NCI-H2196 treated with DMSO at 0.1 percent for 48 hours (cell line): ENCODE measurements around the gene FRAS1.
"Not testable (repeated sequence)": the region's sequence is repeated elsewhere in the genome, so short reads cannot be mapped to it uniquely, and the experiment has no call there.

ENCODE experiments used
- DNase-seq: peaks from one replicate; lab custom pipeline; 2025; ENCODE audit not compliant: unreplicated experiment; lab: John Stamatoyannopoulos, UW

FRAS1 gene

DNA sequence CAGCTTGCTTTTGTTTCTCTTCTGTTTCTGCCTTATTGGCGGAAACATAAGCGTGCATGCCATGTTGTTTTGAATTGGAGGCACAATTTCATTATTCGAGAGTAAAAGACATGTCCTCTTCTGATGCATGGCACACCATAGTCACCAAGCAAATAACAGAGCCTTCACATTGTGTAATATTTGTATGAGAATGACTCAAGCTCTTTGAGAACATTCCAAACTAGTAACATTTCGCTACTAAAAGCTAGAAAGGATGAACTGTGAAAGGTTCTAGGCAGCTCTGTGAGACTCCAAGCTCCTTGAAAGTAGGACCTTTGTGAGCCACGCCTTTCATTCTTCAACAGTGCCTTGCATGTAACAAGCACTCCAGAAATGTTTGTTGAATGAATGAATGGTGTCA, 485.2 kb downstream of the FRAS1 start:
- DNase-seq = no peak

DNA sequence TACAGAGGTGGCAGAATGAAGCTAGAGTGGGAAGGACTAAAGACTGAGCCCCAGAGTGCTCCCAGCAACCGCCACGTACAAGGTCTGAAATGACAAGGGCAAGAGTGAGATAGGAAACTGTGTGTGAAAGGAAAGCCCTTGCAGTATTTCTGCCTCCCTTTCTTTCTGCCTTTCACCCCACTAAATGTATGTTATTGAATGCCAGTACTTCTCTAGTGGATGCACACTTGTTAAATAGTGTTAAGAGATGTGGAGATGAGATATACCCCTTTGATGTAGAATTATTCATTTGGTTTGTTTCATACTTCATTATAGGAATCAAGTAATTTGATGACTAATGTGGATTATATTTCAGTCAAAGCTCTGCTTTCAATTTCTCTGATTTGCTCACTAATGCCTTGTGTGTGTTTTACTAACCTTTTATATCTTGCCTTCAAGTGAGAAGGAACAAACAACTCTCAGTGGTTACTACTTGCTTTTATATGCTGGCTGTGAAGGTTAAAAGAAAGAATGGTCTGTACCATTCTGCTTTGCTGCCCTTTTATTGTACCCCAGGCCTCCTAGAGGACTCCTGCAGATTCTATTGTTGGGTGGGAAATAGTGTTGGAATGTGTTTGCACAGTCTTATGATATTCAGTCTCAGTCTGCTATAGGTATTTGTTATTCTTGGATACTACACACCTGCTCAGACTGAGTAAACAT, 486.5 kb downstream of the FRAS1 start:
- no peak for DNase-seq

DNA sequence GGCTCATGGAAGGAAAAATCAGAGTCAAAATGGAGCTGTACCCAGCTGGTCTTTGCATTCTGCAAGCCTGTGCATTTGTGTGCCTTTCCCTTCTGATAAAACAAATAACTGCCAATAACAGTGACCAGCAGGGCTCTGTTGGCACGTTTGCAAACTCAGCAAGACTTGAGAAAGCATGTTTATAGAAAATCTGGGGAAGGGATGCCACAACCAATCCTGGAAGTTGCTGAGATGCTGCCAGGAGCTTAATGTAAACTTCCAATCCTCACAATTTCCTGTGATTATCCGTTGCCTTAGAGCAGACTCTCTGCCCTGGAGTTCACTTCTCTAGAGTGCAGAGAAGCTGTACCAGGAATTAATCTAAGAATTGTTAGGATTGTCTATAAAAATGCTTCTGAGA, 487.6 kb downstream of the FRAS1 start:
- DNase-seq = no peak

DNA sequence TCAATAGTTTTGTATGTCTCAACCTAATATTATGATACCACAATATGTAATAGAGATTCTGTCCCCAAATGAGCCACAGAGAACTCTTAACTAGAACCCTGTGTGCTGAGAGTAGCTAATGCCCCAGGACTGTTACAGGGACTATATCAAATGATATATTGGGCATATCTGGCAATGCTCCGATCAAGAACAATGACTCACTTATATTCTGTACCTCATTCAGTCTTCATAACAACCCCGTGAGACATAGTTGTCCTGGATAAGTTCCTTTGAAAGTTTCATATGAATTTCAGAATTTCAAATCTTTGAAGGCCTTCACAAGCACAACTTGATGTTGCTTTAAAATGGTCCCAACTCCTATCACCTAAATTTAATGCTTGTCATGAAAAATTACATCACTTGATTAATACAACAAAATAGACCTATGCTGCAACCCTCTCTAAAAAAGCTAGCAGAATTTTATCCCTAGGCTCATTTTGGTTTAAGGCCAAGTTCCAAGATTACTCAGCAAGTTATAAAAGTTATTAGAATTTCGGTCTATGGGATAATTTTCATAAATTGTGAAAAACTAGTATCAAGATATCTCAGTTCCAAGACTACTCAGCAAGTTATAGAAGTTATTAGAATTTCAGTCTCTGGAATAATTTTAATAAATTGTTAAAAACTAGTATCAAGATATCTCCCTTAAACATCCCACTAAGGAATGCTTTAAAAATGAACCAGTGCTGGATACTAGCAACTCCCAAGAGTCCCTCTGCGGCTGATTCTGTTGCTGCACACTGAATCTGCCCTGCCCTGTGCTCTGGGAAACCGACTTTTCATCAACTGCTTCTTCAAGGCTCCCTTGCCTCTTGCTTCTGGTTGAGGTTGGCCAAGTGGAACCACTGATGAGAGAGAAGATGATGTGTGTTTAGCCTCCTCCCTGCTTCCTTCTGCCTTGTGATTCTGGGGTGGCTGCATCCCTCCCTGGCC, 488.4 kb downstream of the FRAS1 start:
- no peak for DNase-seq

DNA sequence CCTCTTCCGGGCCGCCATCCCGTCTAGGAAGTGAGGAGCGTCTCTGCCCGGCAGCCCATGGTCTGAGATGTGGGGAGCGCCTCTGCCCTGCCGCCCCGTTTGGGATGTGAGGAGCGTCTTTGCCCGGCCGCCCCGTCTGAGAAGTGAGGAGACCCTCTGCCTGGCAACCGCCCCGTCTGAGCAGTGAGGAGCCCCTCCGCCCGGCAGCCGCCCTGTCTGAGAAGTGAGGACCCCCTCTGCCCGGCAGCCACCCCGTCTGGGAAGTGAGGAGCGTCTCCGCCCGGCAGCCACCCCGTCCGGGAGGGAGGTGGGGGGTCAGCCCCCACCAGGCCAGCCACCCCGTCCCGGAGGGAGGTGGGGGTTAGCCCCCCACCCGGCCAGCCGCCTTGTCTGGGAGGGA, 490.8 kb downstream of the FRAS1 start:
- not testable (repeated sequence) for DNase-seq

DNA sequence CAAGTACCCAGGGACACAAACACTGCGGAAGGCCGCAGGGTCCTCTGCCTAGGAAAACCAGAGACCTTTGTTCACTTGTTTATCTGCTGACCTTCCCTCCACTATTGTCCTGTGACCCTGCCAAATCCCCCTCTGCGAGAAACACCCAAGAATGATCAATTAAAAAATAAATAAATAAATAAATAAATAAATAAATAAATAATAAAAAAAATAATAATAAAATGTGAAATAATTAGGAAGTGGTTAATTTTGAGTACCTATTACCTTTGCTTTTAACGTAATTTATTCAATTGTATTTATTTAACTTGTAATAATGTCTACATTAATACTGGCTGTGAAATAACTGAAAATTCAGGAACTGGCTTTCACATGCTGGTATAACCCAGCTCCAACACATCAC, 491.8 kb downstream of the FRAS1 start:
- DNase-seq = not testable (repeated sequence)

DNA sequence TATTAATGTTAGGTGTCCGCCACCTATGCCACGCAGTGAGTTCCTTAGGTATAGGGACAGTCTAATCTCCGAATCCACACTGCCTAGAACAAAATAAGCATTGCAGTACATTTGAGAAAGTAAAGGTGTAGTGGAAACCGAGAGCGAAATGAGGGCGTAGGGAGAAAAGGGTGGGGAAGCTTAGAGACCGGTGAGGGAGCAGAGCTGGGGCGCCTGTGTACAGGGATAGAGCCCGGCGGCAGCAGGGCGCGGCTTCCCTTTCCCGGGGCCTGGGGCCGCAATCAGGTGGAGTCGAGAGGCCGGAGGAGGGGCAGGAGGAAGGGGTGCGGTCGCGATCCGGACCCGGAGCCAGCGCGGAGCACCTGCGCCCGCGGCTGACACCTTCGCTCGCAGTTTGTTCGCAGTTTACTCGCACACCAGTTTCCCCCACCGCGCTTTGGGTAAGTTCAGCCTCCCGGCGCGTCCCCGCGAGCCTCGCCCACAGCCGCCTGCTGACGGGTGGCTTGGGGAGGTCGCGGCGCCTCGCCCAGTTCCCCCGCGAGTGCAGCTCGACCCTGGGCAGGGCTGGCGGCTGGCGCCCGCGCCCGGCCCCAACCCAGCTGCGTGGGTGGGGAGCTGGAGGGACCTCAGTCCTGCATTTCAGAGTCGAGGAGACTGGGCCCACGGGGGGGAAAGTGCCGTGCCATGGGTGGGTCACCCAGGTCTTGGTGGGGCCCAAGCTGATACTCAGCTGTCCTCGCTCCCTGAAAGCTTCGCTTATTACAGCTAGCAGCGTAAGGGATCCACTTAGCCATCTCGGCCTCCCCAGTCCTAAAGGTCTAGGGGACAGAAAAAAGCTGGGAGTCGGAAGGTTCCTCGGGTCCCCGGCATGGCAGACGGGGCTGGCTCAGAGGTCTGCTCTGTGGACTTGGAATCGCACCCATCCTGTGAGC, 494.6 kb downstream of the FRAS1 start, which contains the start of gene ANXA3:
Gene ANXA3, plus strand, starts transcription at position 351 of the 932 bp plus-strand sequence. CDS start 2,704 bp downstream, outside the sequence.
- no peak for DNase-seq

DNA sequence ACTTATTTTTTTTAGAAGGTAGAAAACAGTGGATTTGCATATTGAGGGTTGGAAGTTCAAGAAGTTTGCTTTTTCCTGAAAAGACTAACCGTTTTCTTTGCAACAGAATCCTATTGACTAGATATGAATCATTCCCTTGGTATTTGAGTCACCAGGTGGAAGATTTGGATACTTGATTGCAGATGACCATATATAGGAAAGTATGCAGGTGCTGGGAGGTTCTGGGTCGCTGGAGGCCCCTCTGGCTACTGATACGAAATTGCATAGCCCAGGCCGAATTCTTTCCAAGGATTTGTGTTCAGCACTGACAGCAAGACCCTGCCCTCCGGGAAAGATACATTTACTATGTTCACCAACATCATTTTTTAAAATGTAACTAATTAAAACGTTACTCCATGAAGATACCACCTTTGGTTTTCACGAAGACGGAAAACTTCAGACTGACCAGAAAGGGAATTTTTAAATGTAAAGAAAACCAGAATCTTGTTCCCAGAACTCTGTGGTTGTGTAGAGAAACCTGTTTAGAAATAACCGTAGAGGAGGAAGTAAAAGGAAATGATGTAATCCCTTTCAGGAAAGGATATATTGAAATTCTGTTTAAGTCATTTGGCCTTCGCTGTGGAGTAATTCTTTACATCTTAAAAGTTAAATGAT, 495.4 kb downstream of the FRAS1 start:
- DNase-seq = no peak

DNA sequence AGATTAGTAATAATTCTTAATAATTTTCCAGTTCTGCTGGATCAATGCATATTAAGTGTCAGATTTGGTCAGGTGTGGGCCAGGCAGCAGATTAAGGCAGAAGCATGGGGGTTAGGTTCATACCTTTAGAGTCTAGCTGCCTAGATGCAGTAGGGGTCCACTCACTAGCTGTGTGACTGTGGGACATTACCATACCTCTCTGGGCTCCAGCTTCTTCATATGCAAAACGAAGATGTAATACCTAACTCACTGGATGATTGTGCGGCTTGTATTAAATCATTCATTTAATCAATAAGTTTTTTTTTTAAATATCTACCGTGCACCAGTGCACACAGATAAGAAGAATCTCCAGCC, 495.9 kb downstream of the FRAS1 start:
- DNase-seq = no peak

DNA sequence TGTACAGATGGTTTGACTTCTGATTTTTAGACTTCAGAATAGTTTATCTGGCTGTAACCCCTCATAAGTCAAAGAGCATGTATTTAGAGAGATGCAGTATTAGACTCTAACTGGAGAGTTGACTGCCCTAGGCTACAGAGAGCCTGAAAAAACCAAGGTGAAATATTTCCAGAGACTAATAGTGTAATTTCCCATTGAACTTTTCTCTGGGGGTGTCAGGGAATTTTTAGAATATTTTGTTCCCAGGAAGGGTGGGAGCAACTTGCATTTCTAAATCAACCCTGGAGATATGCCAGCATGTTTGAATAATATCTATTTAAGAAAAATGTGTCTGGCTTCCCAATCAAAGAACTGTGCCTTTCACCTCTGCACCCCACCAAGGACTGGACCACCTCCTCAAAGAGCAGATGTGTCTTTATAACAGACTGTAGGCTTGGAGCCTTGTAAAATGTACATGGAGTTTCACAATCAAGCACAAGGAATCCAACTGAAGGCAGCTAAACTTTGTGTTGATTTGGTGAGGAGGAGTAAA, 496.5 kb downstream of the FRAS1 start:
- DNase-seq = no peak

DNA sequence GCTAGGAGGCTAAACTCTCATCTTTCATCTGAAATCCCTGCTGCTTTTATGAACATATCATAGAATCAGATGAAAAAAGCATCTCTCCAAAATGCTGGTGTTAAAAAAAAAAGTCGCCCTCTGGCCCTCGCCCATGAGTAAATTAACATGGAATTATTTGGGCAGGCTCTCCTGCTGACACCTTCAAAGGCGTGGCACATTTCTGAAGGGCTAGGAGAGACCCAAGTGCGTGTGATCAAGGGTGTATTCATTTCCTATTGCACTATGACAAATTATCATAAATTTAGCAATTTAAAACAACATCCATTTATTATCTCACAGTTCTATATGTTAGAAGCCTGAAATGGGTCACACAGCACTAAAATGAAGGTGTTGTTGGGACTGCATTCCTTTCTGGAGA, 499.5 kb downstream of the FRAS1 start:
- DNase-seq = no peak

DNA sequence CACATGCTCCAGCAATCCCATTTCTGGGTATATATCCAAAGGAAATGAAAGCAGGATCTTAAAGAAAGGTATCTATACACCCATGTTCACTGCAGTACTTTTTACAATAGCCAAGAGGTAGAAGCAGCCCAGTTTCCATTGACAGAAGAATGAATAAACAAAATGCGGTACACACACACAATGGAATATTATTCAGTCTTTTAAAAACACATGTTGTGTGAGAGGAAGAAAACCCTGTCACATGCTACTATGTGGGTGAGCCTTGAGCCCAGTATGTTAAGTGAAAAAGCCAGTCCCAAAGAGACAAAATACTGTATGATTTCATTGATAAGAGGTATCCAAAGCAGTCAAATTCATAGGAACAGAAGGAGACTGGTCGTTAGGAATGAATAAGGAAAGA, 500.7 kb downstream of the FRAS1 start:
- DNase-seq = no peak

DNA sequence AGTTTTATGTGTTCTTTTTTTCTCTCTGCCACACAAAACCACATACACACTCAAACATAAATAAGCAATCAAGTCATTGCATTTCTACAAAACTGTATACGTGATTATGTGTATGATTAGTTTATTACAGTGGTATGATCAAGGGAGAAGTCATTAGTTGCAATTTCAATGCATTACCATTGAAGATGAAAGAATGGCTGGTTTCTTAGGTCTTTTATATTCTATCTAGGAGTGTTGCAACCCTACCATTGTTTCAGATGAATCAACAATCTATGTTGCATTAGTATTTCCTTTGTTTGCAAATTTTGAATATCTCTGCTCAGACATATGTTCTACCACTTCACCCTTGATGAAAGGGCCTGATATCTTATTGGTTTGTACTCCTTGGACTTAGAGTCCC, 501.3 kb downstream of the FRAS1 start:
- no peak for DNase-seq

DNA sequence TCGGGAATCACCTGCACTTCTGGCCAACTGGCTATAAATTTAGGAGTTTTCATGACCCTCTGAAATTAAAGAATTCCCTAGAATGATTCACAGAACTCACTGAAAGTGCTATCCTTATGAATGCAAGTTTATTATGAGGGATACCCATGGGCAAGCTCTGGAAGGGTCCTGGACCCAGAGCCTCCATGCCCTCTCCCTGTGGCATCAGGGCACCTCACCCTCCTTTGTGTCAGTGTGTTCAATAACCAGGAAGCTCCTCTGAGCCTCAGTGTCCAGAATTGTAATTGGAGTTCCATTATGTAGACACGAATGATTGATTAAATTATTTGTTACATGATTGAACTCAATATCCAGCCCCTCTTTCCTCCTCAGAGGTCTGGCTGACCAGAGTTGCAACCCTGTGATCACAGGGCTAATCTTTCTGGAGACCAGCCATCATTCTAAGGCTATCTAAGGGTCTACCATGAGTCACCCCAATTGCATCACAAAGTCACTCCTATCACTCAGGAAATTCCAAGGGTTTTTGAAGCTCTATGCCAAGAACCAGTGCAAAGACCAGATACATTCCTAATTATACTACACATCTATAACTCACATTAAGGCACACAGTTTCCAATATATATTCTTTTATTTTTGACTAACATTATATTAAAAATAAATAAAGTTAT, 503.3 kb downstream of the FRAS1 start:
- DNase-seq = no peak

DNA sequence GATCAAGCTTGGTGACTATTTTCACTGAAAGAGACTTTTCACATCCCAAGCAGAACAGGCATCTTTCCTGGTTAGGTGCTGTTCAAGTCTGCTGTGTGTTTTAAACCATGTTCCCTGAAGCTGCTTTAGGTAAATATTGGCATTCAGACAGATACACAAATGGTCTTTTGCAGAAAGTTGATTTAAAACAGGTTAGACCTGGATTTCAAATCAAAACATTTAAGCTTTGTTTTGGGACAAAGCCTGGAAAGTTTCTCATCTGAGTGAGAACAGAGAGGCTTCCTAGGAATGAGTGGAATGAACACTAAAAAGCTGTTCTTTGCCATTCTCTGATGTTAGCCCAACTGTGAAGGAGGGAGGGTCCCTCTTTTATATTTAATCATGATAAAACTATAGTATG, 504.6 kb downstream of the FRAS1 start:
- no peak for DNase-seq

DNA sequence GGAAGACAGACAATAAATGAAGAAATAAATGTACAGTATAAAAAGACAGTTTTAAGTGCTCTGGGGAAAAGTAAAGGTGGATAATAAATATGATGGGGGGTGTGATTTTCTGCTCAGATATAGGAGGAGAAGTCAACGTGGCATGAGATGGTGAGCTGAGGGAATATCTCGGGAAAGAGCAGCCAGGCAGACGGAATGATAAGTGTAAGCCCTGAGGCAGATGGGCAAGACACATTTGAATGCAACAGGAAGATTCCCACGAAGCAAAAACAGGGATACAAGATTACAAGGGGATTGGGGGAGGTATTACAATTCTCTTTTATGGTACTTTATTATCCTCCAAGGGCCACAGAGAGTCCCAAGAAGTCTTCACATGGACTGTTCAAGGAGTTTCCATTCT, 505.6 kb downstream of the FRAS1 start:
- no peak for DNase-seq

DNA sequence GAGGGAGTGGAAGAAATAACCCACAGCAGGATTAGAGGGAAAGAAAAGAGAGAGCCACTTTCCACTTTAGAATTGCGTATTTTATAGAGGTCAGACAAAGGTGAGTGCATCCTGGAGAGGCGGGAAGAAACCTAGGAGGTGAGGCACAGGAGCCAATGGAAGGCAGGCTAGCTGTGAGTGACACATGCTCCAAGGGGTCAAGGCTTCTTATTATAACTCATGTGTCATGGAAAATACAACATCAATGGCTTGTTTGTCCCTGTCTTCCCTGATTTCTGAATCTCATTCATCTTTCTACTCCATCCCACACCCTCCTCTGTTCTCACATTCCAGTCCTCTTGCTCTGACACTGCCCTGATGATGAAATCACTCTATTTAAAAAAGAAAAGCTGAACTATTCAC, 508.8 kb downstream of the FRAS1 start:
- DNase-seq = no peak

DNA sequence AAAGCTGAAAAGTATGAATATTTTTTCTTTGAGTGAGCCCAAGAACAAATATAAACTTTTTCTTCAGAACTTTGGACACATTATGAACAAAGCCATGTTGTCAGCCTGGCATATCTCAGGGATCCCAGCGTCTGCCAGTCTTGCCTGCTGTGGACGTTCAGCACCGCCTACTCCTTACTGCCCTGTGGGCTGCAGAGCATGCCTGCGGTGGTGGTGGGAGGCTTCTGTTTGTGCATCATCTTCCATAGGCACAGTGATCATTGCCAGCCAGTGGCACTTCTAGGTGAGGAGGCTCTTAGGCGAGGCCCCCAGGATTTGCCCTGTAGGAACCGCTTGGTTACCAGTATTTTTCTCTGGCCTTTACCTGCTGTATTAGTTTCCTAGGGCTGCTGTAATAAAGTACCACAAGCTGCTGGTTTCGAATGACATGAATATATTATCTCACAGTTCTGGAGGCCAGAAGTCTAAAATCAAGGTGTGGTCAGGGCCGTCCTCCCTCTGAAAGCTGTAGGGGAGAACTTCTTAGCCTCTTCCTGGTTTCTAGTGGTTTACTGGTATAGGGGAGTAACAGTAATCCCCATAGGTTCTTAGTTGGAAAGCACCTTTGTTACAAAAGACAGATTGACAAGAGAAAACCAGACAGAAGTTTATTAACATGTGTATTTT, 509.8 kb downstream of the FRAS1 start:
- no peak for DNase-seq

DNA sequence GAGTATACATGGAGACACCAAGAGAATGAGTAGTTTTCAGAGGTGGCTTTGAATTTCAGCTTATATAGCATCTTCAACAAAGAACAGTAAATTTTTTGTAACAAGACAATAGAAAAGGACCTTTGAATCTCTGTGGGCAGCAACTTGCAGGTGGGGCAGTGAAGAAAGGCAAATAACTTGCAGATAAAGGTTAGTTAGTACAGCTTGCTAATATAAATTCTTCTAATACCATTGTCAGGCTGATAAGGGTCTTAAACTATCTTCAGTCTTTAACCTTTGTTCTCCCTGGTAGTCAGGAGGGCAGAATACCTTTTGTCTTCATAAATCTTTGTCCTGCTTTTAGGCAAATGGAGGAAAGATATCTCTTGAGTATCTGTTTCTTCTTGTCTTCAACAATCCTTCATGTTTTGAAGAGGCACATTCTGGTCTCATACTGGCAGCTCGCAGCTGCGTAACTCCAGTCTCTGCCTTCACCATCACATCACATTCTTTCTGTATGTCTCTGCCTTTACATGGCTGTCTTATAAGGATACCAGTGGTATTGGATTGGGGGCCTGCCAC, 510.5 kb downstream of the FRAS1 start:
- no peak for DNase-seq
